Epithelial cell of proximal tubule (primary cell): ENCODE data around the gene TMEM203. TPM values are rescaled to one million over a fixed set of nuclear protein-coding genes. Genes with fewer than 3 reads are reported as not detected.
A peak's percentile ranks its signal among the peaks of the same experiment; 100 is the strongest.

Experiments
- DNase-seq: peaks from one replicate; pipeline ENCODE4 v3.0.0-alpha.2; 2011; ENCODE audit warnings: low read depth
- H3K4me3 ChIP-seq: 2 replicates; pipeline ENCODE4 v1.5.1; 2011; ENCODE audit warnings: low read depth, mild to moderate bottlenecking, low read length
- total RNA-seq: library from RNA; depleted of rRNA; stranded (reverse); fragments of >200 nt; gene quantifications from 2 replicates; pipeline ENCODE4 v1.2.3, GENCODE V29; 2015
- TF ChIP-seq, protein P1 (sequence below): conservative IDR thresholded peaks from 2 replicates; pipeline ENCODE4 v1.5.1; 2012; ENCODE audit warnings: low read depth, mild to moderate bottlenecking, low read length

TMEM203 gene
- total RNA-seq, 1 donor from 2014 or later, result 39.4 TPM

DNA sequence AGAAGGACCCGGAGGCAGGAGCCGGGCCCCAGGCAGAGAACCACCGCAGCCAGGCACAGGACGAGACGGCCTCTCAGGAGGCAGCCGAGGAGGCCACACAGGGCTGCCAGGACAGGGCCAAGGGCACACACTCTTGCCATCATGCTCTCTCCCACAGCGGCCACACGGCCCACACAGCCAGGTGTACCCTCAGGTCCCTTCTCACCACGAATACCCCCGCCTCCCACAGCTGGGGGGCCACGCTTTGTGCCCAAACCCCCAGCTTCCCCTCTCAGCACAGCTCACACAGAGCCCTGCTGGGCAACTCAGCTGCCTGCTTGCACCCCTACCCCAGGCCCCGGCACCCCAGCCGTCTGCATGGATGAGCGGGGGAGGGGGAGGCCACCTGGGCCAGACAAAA is 11.7 kb downstream of the TMEM203 start:
- no peak overlapping the region for H3K4me3 ChIP-seq
- TF ChIP-seq, protein P1, sequence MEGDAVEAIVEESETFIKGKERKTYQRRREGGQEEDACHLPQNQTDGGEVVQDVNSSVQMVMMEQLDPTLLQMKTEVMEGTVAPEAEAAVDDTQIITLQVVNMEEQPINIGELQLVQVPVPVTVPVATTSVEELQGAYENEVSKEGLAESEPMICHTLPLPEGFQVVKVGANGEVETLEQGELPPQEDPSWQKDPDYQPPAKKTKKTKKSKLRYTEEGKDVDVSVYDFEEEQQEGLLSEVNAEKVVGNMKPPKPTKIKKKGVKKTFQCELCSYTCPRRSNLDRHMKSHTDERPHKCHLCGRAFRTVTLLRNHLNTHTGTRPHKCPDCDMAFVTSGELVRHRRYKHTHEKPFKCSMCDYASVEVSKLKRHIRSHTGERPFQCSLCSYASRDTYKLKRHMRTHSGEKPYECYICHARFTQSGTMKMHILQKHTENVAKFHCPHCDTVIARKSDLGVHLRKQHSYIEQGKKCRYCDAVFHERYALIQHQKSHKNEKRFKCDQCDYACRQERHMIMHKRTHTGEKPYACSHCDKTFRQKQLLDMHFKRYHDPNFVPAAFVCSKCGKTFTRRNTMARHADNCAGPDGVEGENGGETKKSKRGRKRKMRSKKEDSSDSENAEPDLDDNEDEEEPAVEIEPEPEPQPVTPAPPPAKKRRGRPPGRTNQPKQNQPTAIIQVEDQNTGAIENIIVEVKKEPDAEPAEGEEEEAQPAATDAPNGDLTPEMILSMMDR, result no peak
- DNase-seq, result no peak

DNA sequence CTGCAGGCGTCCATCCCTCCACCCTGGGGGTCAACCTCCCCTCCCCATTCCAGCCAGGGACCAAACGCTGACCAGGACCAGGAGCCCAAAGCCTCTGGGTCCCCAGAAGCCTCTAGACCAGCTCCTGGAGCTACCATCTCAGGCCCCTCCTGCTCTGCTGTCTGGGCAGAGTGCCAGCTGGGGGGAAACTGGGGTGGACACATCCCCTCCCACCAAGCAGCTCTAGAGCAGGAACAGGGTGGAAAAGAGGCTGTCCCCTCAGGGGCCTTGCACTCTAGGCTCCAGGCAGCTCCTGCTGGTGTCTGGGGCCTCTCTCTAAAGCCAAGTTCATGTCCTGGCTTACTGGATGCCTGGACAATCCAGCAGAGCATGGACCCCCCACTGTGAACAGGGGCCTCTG is 12.6 kb downstream of the TMEM203 start:
- TF ChIP-seq, protein P1, result no peak

DNA sequence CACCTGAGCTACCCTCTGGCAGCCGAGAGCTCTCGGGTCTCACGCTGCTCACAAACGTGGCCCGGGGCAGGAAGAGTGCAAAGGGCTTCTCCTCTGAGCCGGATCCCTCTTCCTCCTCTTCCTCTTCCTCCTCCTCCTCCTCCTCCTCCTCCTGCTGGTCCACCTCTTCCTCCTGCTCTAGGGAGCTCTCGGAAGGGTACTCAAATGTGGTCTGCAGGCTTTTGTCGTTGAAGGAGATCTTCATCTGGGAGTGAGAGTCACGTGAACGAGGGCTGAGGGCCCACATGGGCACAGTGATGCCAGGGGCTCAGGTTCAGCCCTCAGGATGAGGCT is 13.0 kb downstream of the TMEM203 start:
- TF ChIP-seq, protein P1, result no peak
- no peak for DNase-seq
- H3K4me3 ChIP-seq, result no peak overlapping the region

More for the DNA sequence above, 12.6 kb downstream of the TMEM203 start:
- no peak for DNase-seq
- no peak overlapping the region for H3K4me3 ChIP-seq

DNA sequence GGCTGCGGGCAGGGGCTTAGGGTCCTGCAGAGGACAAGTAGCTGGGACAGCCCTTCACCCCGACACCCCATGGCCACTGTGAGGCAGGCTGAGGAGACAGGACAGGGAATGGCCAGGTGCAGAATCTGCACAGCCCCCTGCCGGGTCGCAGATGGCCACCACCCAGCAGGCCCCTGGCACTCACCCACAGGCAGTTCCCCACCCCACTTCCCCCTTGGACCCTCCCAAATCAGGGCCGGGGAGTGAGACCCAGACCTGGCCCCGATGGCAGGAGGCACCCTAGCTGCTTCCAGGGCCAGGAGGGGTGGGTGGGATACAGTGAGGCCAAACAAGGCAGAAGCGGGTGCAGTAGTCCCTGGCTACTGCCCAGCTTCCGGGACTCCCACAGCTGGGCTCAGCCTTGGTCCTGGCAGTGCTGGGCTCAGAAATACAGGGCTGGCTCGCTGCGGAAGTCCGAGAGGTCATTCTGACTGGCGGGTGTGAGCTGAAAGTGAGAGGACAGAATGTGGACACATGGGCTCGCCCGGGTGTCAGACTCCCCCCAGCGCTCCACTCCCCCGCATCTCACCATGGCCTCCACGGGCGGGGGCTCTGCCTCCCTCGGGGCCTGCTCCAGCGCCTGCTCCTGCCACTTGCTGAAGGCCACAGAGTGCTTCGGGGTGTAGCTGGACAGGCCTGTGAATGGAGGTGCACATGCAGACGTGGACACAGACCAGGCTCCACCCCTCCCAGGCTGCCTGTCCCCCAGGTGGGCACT is 13.6 kb downstream of the TMEM203 start:
- no peak for DNase-seq
- H3K4me3 ChIP-seq, result no peak overlapping the region
- TF ChIP-seq, protein P1, result no peak

DNA sequence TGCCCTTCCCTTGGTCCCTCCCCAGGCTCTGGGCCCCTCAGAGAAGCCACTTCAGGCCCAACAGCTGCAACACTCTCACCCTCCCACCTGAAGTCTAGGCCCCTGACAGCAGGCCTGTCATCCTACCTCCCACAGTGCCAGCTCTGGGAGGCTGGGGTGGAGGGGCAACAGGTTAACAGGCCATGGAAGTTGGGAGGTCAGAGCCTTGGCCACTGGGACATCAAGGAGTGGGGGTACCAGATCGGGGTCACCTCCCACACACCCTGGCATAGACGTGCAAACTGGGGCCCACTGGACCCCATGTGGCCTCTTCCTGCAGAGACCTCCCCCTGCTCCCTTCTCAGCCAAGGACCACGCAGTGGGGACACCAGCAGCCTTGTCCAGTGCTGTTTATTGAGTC is 14.2 kb downstream of the TMEM203 start:
- TF ChIP-seq, protein P1, result no peak
- no peak for DNase-seq
- H3K4me3 ChIP-seq, result no peak overlapping the region

DNA sequence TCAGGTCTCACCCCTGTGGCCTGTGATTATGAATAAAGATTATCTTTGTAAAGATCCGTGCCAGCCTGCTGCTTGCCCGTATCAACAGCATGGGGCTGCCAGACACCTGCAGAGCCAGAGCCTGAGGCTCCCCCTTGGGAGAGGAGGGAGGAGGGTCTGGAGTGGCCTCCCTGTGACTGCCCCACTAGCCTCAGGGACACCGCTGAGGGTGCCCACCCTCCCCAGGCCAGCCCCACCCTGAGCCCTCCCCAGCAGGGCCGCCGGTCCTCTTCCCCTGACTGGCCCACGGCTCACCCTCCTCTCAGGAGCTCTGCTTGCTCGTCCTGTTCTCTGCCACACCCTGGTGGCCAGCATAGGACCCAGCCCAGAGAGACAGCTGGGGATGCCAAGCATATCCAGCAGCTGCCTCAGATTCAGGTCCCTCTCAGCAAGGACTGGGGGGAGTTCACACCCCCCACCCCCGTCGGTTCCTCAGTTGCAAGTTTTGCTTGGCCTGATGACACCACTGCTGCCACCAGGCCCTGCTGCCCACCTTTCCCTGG is 15.1 kb downstream of the TMEM203 start:
- H3K4me3 ChIP-seq, result no peak overlapping the region
- TF ChIP-seq, protein P1, result peak; percentile 12
- DNase-seq, result no peak
